ENCODE data around the gene AGPS. TPM values are rescaled to one million over a fixed set of nuclear protein-coding genes. Genes with fewer than 3 reads are reported as not detected.

The AGPS gene
- total and polyA plus RNA-seq, 10 of the 15 experiments (the other 5 are each of a cell fraction or from before 2014, with no cell fraction given): 7.9 to 54.2 (median 38.7) TPM

DNA sequence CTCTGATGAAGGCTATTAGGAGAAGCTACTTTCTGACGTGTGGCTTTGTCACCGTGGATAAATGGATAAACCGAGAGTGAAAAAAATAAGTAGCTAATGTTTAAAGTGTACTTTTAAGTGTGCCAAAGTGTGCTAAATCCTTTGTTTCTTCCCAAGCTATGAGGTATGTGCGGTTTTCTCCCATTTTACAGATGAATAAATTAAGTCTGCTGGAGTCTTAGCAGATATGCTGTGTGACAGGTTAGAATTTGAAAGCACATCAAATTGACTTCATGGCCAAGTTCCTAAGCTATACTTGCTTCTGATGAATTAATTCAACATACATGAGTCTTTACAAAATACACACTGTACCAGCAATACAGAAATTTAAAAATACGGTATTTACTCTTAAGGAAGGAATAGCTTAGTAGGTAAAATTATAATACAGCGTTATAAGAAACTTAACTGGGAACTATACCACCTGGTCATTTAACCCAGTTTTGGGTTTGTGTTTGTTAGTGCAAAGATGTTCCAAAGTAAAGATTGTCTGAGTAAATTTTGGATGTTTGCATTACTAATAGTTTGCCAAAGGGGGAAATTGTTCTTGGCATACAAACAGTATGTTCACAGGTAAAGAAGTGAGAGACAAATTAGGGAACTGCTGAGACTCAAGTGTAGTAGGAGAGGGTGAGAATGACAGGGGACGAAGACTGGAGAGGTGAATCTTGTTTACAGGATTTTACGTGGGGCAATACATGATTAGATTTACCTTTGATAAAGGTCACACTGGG lies 1.4 kb downstream of the AGPS start:
- no peak for FAIRE-seq
- H4K20me1 ChIP-seq (ENCODE audit: control insufficient read depth, insufficient read depth): no peaks in the 10 kb centered on the region
- DNase-seq (ENCODE audit: low read depth, low spot score): no peak
- H3K4me3 ChIP-seq: peak overlapping the region; percentile 91
- ATAC-seq: peak; percentile 0; the same call in 1 of the 3 replicates
- CTCF ChIA-PET: interaction anchor here (0.6 to 3.9 kb wide), 13 partner anchors 8 to 741 kb away, joined by 3 to 37 read pairs (median 4); no protein-coding TSS in a partner anchor
- H3K27ac ChIP-seq (ENCODE audit: control insufficient read depth, insufficient read depth): no peak overlapping the region
- H3K4me1 ChIP-seq (ENCODE audit: control insufficient read depth, insufficient read depth, low read length): peaks cover 22% of the 10 kb centered on the region
- no peaks in the 10 kb centered on the region for H3K27me3 ChIP-seq (replicated peaks in 1 of 2; ENCODE audit: control insufficient read depth in 2 of 2, insufficient read depth in 2 of 2, low read length in 1 of 2)
- POLR2A ChIA-PET: interaction anchor here (0.7 to 1.2 kb wide), 8 partner anchors 10 to 178 kb away, joined by 3 to 6 read pairs (median 3); no protein-coding TSS in a partner anchor
- intact Hi-C loops (cut with micrococcal nuclease; ENCODE audit: unreplicated experiment) (loop anchor here (10.0 kb wide), 1 partner anchor 129 kb away; the partner anchor contains the start of gene NFE2L2), in situ Hi-C loops (cut with MboI) (no loop called here)
- peaks cover 60% of the 10 kb centered on the region for H3K79me2 ChIP-seq (ENCODE audit: control insufficient read depth, insufficient read depth, low read length)
- H3K4me2 ChIP-seq (ENCODE audit: control insufficient read depth, insufficient read depth): peak overlapping the region; percentile 100
- SMC1A ChIA-PET (ENCODE audit: uncharacterized antibody, unreplicated experiment): interaction anchor here (0.7 to 5.0 kb wide), 17 partner anchors 8 to 245 kb away, joined by 3 to 52 read pairs (median 6); no protein-coding TSS in a partner anchor
- RAD21 ChIA-PET (ENCODE audit: unreplicated experiment): interaction anchor here (0.9 to 1.6 kb wide), 11 partner anchors 21 to 229 kb away, joined by 3 to 6 read pairs (median 4); partner anchors contain the start of gene HNRNPA3
- no peaks in the 10 kb centered on the region for H3K9me3 ChIP-seq (replicated peaks; ENCODE audit: control insufficient read depth, insufficient read depth, low read length)
- 90% methylated on average over 8 of the region's 8 CpGs for WGBS (ENCODE audit: insufficient coverage, insufficient replicate concordance, low lambda C conversion rate, missing lambda C conversion rate)
- BruUV-seq (replicated peaks): no TSS peak
- no peaks in the 10 kb centered on the region for H3K36me3 ChIP-seq (ENCODE audit: control insufficient read depth in 2 of 2, insufficient read depth in 2 of 2, low read length in 1 of 2)
- H3K9ac ChIP-seq (ENCODE audit: control insufficient read depth, insufficient read depth, low read length): peak overlapping the region; percentile 87
- no peak for TF ChIP-seq CREB1 (IDR thresholded peaks at IDR 0.05; ENCODE audit: low read depth)
- TF ChIP-seq IKZF2 (IDR thresholded peaks at IDR 0.05): 0 out of 4 replicates have a peak, but pooled peaks of 1 of the 2 experiments have one; percentile 21
- TF ChIP-seq, protein P1, sequence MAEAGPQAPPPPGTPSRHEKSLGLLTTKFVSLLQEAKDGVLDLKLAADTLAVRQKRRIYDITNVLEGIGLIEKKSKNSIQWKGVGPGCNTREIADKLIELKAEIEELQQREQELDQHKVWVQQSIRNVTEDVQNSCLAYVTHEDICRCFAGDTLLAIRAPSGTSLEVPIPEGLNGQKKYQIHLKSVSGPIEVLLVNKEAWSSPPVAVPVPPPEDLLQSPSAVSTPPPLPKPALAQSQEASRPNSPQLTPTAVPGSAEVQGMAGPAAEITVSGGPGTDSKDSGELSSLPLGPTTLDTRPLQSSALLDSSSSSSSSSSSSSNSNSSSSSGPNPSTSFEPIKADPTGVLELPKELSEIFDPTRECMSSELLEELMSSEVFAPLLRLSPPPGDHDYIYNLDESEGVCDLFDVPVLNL (IDR thresholded peaks at IDR 0.05; ENCODE audit: low read depth, low read length): no peak
- no peak for TF ChIP-seq HDGF (IDR thresholded peaks at IDR 0.05)
- TF ChIP-seq NKRF (conservative IDR thresholded peaks at IDR 0.05): no peak
- no peak for TF ChIP-seq ZNF687 (IDR thresholded peaks at IDR 0.05)
- peak; percentile 42; the same call in 1 of the 2 replicates for TF ChIP-seq SPI1 (IDR thresholded peaks at IDR 0.05; ENCODE audit: borderline replicate concordance, insufficient read depth, low read depth, low read length)
- no peak for TF ChIP-seq NR2C1 (IDR thresholded peaks at IDR 0.05)
- H2AFZ ChIP-seq (ENCODE audit: control insufficient read depth, low read depth, low read length): no peak overlapping the region
